Activated CD4-positive, alpha-beta T cell treated with anti-CD3 and anti-CD28 coated beads for 24 hours (primary cell): ENCODE data around the gene EXTL1.

ENCODE experiments used
- DNase-seq, 2 donors: peaks; one replicate each; pipeline ENCODE4 v3.0.0-alpha.2; 2020; ENCODE audit warnings: low read depth in 2 of 2

The EXTL1 gene

DNA sequence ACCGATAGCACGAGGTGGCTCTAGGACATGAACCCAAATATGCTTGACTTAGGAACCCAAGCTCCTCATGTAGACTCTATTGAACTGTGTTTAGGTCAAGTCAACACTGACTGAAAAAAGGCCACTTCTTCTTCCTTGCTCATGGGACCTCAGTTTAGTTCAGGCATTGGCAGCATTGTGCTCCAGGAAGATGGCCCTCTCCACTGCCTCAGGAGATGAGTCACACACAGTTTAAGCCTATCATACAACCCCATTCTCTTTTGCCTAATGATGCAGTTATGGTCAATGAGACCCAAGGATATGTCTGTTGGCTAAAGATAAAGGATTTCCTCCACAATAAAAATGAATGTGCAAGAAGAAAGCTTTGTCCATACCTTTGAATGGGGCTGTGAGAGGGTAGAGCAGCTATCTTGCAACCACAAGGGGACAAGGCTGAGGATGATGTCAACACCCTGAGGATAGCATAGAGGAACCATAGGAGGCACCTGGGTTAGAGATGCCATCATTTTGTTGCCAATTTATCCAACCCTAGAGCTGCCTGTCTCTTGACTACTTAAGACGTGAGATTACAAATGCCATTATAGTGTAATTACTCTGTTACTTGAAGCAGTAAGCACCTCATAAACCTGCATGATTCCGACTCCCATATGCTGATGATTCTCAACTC, 48.9 kb downstream of the EXTL1 start:
- no peak for DNase-seq

DNA sequence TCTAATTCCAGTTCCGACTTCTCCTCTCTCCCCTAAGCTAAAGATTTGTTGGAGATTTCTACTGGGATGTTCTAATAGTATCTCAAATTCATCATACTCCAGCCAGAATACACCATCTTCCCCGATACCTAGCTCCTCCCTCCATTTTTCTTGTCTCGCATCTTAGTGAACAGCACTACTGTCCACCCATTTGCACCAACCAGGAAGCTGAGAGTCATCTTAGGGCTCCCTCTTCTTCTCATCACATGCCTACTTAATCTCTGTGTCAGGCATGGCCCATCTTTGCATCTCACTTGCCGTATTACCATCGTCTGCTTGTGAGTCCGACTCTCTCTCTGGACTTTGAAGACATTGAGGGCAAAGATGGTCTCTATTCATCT, 49.4 kb downstream of the EXTL1 start:
- DNase-seq = no peak

DNA sequence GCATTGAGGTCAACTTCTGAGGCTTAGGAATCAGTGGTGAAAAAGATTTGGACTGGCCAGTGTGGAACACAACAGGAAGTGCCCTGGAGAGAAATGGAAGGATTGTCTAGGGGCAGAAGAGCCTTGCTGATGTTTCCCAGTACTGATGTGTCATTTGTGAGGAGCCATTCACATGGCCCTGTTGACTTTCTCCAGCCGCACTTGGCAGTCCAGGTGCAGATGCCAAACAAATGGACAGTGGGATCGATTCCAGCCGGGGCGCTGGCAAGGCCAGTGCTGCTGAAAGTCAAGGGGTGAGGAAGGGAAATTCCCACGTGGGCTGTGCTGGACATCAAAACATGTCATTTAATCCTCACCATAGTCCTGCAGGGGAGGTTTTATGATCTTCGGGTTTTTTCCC, 50.7 kb downstream of the EXTL1 start:
- no peak for DNase-seq

DNA sequence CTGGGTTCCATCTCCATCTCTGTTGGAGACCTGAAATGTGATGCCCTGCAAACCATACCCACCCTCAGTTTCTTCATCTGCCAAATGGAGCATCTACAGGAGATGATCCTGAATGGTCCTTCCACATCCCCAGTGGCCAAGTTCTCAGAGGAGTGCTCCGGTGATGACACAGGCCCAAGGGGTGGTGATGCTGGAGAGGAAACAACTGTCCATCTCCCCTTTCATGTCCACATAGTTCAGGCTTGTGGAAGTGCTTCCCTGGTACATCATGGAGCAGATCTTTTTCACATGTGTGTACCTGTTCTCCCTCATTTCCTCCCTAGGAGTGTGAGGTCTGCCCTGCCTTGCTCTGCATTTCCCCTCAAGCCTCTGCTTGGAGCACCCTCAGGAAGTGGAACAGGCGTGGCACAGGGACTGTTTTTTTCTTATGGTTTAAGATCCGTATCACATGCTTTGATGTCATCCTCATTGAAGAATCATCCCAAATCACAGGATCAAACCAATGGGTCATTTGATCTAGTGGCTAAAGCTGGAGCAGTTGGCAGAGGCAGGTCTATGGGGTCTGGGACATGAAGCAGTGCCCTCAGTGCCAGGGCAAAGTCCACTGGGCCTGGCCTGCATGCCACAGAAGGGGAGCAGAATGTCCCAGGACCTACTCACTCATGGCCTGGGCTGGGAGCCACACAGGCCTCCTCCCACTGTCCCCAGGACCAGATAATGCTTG, 54.0 kb downstream of the EXTL1 start:
- no peak for DNase-seq

DNA sequence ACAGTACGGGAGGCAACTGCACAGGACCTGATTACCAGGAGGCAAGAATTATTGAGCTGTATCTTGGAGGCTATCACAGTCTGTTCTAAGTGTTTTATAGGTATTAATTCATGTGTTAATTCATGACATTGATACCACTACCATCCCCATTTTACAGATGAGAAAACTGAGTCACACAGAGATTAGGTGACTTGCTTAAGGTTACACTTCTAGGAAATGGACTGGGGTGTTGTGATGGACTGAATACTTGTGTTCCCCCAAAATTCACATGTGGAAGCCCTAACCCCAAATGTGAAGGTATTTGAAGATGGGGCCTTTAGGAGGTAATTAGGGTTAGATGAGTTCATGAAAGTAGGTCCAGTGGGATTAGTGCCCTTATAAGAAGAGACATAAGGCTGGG, 55.9 kb downstream of the EXTL1 start:
- DNase-seq = no peak

DNA sequence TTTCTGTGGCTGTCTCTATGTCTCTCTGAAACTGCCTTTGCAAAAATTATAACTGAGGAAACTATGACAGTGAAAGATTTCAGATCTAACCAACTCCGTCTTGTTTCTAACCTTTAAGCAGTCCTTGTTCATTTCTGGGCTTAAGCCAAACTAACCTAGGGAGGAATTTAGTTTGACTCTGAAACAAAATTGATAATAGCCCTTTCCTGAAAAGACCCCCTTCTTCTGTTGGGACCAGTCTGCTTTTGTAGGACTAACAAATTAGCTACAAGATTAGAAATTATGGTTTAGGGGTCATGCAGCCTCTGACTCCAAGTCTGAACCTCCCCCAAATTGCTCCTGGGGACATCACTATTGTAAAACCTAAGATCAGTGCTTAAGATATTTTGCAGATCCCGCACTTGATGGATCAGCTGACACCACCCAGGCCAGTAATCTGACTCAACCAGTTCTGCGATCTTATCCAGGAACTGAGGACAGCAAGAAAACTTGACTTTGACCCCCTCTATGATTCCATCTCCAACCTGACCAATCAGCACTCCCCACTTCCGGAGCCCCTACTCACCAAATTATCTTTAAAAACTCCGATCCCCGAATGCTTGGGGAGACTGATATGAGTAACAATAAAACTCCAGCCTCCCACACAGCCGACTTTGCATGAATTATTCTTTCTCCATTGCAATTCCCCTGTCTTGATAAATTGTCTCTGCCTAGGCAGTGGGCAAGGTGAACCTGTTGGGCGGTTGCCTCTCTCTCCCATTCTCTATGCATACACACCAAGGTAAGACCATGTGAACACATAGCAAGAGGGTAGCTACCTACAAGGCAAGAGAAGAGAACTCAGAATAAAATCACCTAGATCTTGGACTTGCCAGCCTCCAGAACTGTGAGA, 57.0 kb downstream of the EXTL1 start:
- DNase-seq = no peak

DNA sequence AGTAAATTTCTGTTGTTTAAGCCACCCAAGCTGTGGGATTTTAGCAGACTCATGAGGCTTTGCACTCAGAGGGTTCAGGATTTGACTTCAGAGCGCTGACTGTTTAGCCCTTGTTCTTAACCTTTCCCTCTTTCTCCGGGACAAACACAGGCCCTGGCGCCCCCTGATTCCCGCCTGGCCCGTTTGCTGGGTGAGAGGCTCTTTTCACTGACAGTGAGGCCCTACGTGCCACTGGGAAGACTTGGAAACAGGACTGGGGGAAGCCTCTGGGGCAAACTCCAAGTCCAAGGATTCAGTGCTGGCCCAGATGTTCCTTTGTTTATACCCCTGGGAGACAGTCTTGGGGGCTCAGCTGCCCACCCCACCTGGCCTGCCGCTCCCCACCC, 57.6 kb downstream of the EXTL1 start:
- no peak for DNase-seq

DNA sequence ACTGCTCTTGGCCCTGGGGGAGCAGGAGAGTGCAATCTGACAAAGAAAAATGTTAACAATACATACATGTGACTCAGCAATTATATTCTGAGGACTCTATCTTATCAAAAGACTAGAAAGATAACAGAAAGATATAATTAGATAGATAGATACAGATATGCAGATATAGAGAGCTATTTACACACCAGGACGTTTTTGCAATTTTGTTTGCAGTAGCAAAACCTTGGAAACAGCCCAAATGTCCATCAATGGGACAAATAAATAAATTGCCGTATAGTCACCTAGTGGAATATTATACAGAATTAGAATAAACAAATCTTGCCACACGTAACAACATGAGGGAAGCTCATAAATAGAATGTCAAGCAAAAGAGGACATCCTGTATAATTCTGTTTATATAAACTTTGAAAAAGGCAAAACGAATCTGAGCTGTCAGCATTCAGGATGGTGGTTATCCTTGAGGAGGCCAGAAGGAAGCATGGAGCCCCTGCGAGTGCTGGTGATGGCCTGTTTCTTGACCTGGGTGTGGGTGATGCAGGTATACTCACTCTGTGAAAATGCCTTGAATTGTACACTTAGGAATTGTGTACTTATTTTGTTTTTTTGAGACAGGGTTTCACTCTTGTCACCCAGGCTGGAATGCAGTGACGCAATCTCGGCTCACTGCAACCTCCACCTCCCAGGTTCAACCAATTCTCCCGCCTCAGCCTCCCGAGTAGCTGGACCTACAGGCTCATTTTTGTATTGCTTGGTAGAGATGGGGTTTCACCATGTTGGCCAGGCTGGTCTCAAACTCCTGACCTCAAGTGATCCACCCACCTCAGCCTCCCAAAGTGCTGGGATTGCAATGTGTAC, 58.6 kb downstream of the EXTL1 start:
- DNase-seq = no peak

DNA sequence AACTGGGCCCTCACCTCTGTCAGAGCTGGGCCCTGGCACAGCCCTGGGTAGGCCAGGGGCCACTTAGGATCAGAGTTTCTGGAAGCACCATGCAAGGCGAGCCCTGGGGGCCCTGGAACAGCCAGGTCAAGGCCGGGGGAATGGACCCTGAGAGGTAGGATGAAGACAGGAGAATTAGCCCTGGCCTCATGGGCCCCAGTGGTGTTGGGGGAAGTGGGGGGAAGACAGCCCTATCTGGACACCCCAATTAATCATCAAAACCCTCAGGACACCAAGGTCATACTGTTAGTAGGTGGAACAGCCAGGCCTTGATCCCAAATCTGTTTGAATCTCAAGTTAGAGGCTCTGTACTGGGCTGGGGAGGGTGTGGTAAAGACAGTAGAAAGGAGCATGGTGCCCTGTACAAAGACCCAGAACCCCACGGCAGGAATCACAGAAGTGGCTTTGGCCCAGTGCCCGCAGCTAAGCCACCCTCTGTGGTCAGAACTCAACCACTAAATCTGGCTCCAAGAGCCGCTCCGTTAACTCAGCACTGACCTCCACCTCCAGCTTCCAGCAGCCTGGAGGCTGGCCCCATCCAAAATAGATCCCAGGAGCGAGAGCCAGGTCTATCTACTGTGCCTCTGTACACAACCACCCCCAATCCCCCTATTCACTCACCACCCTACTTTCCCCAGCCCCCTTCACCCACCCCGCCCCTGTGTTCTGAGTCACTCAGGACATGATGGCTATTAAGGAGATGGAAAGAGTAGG, 59.9 kb downstream of the EXTL1 start:
- DNase-seq = no peak

DNA sequence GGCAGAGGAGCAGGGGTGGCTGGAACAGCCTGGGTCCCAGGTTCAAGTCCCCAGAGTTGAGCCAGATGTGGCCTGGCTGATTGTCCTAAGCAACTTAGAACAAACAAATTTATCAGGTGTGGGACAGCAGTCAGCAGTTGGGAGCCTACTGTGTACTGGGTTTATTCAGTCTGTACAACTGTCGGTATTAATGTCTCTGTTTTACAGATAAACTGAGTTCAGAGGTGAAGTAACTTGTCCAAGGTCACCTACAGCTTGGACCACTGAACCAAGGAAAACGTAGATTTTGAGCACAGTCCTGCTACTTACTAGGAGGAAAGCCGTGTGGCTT, 60.4 kb downstream of the EXTL1 start:
- DNase-seq = no peak

DNA sequence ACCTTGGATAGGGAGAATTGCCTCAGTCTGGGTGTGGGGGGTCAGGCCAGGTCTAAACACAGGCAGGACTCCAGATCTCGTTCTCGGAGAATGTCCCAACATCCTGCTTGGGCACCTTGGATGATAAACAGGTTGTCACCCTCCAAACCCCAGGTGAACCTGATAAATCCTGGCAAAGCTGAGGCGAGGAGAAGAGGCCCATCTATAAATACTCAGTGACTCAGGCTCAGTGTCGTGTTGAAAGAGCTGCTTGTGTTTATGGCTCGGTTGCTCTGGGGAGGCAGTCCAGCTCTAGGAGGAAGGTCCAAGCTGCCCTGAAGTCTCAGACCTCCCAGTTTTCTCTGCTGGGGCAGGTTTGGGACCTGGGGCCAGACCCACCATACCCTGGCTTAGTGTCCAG, 61.6 kb downstream of the EXTL1 start:
- DNase-seq = no peak

DNA sequence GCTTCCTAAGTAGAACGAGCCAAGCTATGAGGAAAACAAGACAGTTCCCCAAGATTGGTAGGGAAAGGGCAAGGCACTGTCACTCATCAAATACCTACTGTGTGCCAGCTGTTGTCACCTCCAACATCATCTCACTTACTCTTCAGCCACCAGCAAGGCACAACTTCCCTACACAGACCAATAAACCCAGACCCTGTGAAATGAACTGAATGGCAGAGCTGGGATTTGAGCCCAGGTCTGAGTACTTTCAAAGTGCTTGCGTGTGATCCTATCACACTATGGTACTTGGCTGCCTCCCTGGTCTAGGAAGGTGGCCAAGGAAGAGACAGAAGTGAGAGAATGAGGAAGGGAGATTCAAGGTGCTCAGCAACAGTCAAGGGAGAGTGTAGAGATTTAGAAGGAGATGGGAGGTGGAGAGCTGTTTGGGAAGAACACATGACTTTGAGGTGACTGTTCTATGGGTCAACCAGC, 62.6 kb downstream of the EXTL1 start:
- DNase-seq = no peak

DNA sequence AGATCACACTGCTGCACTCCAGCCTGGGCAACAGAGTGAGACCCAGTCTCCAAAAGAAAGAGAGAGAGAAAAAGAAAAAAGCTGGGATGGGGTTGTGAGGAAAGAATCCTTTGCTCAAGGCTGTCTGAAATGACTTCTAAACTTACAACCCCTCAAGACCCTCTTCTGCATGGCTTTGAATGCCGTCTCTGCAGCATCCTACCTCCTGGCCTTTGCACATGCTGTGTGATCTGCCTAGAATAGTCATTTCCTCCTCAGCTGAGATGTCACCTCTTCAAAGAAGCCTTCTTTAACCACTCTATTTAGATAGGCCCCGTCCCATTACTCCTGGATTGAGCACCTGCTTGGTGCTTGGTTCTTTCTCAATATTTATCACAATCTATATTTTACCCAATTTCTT, 63.3 kb downstream of the EXTL1 start:
- DNase-seq = no peak
